K562 (cell line): ENCODE results near the gene MOB3C. TPM values are rescaled to one million over a fixed set of nuclear protein-coding genes. Genes with fewer than 3 reads are reported as not detected.

Experiments used
- ATAC-seq: fragments of 200-7000 bp; cut with Tn5 transposase; 3 replicates; pipeline ENCODE4 v1.9.1; 2020; ENCODE audit warnings: moderate library complexity
- BruUV-seq: library from RNA; stranded (reverse); fragments of 400-500 nt; replicated peaks from 2 replicates; lab custom pipeline; 2021; lab: Mats Ljungman, UMichigan
- CTCF ChIA-PET: fragments of 300-600 bp; formaldehyde crosslinking; extraction: SDS; loops from one replicate; lab custom pipeline; 2021; ENCODE audit warnings: low intra/inter-chr PET ratio; lab: Yijun Ruan, JAX
- POLR2A ChIA-PET: fragments of 300-600, 350-650 bp; sonication (Branson Sonifier 250); formaldehyde crosslinking; extraction: SDS; loops from one replicate; lab custom pipeline; 2021; ENCODE audit warnings: antibody characterized with exemption, inconsistent platforms; lab: Yijun Ruan, JAX
- DNase-seq, 4 experiments: peaks; one replicate each; pipeline versions ENCODE4 v3.0.0 to v3.0.0-alpha.2; 2011 to 2018; ENCODE audit warnings: low spot score in 3 of 4, mixed read lengths in 3 of 4; ENCODE audit errors: extremely low read depth in 1 of 4
- FAIRE-seq: peaks from 2 replicates; lab custom pipeline; 2011; peaks lifted over from hg19 to GRCh38; lab: Jason Lieb, UNC
- H2AFZ ChIP-seq: 2 replicates; pipeline ENCODE4 v1.6.0; 2011; ENCODE audit warnings: low read depth, low read length, control low read depth, inconsistent platforms
- H3K27ac ChIP-seq: fragments of 200-600 bp; 3 replicates; pipeline ENCODE4 v1.8.0; 2011; ENCODE audit warnings: low read depth, mild to moderate bottlenecking, control low read depth, inconsistent platforms, low read length, moderate library complexity, mixed read lengths; ENCODE audit errors: extremely low read depth
- H3K27me3 ChIP-seq, 2 experiments: fragments of 300-600 bp in 1 of 2; 2 replicates in 1 of 2; 3 replicates in 1 of 2; pipeline versions ENCODE4 v1.6.0 to v1.8.0; 2011; ENCODE audit warnings: inconsistent platforms in 2 of 2, low read length in 2 of 2, mild to moderate bottlenecking in 1 of 2, mixed read lengths in 1 of 2, moderate library complexity in 1 of 2; ENCODE audit not compliant: control insufficient read depth in 2 of 2, insufficient read depth in 2 of 2
- H3K36me3 ChIP-seq: fragments of 300-600 bp; 3 replicates; pipeline ENCODE4 v1.8.0; 2011; ENCODE audit warnings: mild to moderate bottlenecking, low read length, inconsistent platforms; ENCODE audit not compliant: control insufficient read depth, insufficient read depth
- H3K4me1 ChIP-seq, 2 experiments: fragments of 200-600 bp in 1 of 2; replicated peaks in 1 of 2; 2 replicates in 1 of 2; 3 replicates in 1 of 2; pipeline versions ENCODE4 v1.5.1 to v1.8.0; 2011; ENCODE audit warnings: inconsistent platforms in 2 of 2, low read length in 2 of 2, mild to moderate bottlenecking in 1 of 2, mixed read lengths in 1 of 2, moderate library complexity in 1 of 2; ENCODE audit not compliant: control insufficient read depth in 2 of 2, insufficient read depth in 2 of 2
- H3K4me2 ChIP-seq: 2 replicates; pipeline ENCODE4 v1.6.1; 2011; ENCODE audit warnings: low read length, control low read depth, inconsistent platforms, mixed read lengths; ENCODE audit not compliant: insufficient read depth
- H3K4me3 ChIP-seq: fragments of 200-600 bp; sonication (generic), shearing (Covaris generic); 2 replicates; pipeline ENCODE4 v1.5.1; 2016; ENCODE audit warnings: control low read depth, inconsistent platforms
- H3K79me2 ChIP-seq: fragments of 200-600 bp; 3 replicates; pipeline ENCODE4 v1.8.0; 2011; ENCODE audit warnings: low read length, inconsistent platforms; ENCODE audit not compliant: control insufficient read depth, insufficient read depth
- H3K9ac ChIP-seq, 2 experiments: 2 replicates each; pipeline versions ENCODE4 v1.6.0 to v1.6.1; 2011; ENCODE audit warnings: low read depth in 2 of 2, low read length in 2 of 2, control low read depth in 1 of 2, inconsistent platforms in 1 of 2, mild to moderate bottlenecking in 1 of 2, mixed read lengths in 1 of 2; ENCODE audit not compliant: insufficient read depth in 1 of 2
- H3K9me1 ChIP-seq: one replicate; pipeline ENCODE4 v1.6.0; 2011; ENCODE audit warnings: inconsistent platforms, mild to moderate bottlenecking, low read length, moderate library complexity; ENCODE audit not compliant: control insufficient read depth, insufficient read depth
- H3K9me3 ChIP-seq: replicated peaks from 2 replicates; pipeline ENCODE4 v1.5.1; 2011; ENCODE audit warnings: low read depth, low read length, inconsistent platforms; ENCODE audit not compliant: control insufficient read depth, insufficient read depth
- H4K20me1 ChIP-seq: replicated peaks from 2 replicates; pipeline ENCODE4 v1.6.1; 2011; ENCODE audit warnings: low read length, inconsistent platforms, mixed read lengths; ENCODE audit not compliant: control insufficient read depth, insufficient read depth
- E4F1 ChIP-seq: fragments of 250-450 bp; sonication (Bioruptor Pico); IDR thresholded peaks from 2 replicates; pipeline ENCODE4 v1.5.0; 2021; ENCODE audit warnings: mild to moderate bottlenecking, borderline replicate concordance
- HMG20A ChIP-seq: fragments of 450-650 bp; formaldehyde crosslinking; conservative IDR thresholded peaks from 2 replicates; pipeline ENCODE4 v1.4.0; 2020; ENCODE audit warnings: mild to moderate bottlenecking, mixed read lengths
- JUND ChIP-seq, 2 experiments: IDR thresholded peaks; 2 replicates in 1 of 2; 3 replicates in 1 of 2; pipeline ENCODE4 v1.6.1; 2011; ENCODE audit warnings: borderline replicate concordance in 2 of 2, low read depth in 2 of 2, low read length in 2 of 2, improper control_type of control experiment in 1 of 2, missing biosample characterization in 1 of 2, missing genetic modification characterization in 1 of 2, missing genetic modification reagents in 1 of 2
- MCM5 ChIP-seq: fragments of 450-650 bp; IDR thresholded peaks from 2 replicates; pipeline ENCODE4 v1.6.1; 2016; ENCODE audit warnings: low read depth
- MTA2 ChIP-seq: fragments of 450-650 bp; IDR thresholded peaks from 2 replicates; pipeline ENCODE4 v1.6.1; 2016; ENCODE audit warnings: low read depth
- SIN3B ChIP-seq: fragments of 450-650 bp; IDR thresholded peaks from 2 replicates; pipeline ENCODE4 v1.6.1; 2017; ENCODE audit warnings: low read depth, mild to moderate bottlenecking, moderate library complexity
- TFAP4 ChIP-seq: sonication (generic); formaldehyde crosslinking; IDR thresholded peaks from 2 replicates; pipeline ENCODE4 v1.8.0; 2022; ENCODE audit warnings: missing genetic modification reagents, mild to moderate bottlenecking, moderate library complexity, borderline replicate concordance
- TSC22D4 ChIP-seq: fragments of 450-650 bp; IDR thresholded peaks from 2 replicates; pipeline ENCODE4 v1.6.1; 2016; ENCODE audit warnings: missing genetic modification characterization, missing biosample characterization, control low read depth
- WGBS: fragments of 100-300 bp; shearing (Covaris generic); methylation state at CpG from one replicate; pipeline ENCODE4 v1.1.6; 2016; ENCODE audit warnings: low coverage, mixed read lengths; ENCODE audit not compliant: insufficient coverage; ENCODE audit errors: missing lambda C conversion rate; 5-methylcytosine and 5-hydroxymethylcytosine counted together
- in situ Hi-C: fragments of 300-500 bp; cut with MboI; formaldehyde crosslinking; loops from 4 replicates; pipeline ENCODE4 v1.15.0; 2018; ENCODE audit warnings: inconsistent platforms, mixed read lengths
- intact Hi-C: fragments of 100-400 bp; cut with micrococcal nuclease; formaldehyde crosslinking; loops from 2 replicates; pipeline ENCODE4 v1.14.2; 2022
- polyA plus RNA-seq, 8 experiments: library from polyadenylated mRNA; depleted of rRNA in 4 of 8; stranded (reverse) in 5 of 8; unstranded in 3 of 8; fragments of >200 nt; fragmentation: Nextera tagmentation in 2 of 8; fragmentation: Illumina TruSeq in 1 of 8; extraction: Ambion mirVana in 2 of 8; extraction: Trizol in 1 of 8; gene quantifications; 2 replicates each; pipeline versions ENCODE4 v1.2.1 to v1.2.3, GENCODE V29; 2011 to 2014; ENCODE audit warnings: inconsistent platforms in 1 of 8, missing spikeins in 1 of 8
- total RNA-seq, 7 experiments: library from RNA; depleted of rRNA in 6 of 7; stranded (reverse); fragments of >200 nt in 6 of 7; fragmentation: Illumina TruSeq in 2 of 7; extraction: Trizol in 2 of 7; gene quantifications; 2 replicates each; pipeline versions ENCODE4 v1.2.1 to v1.2.3, GENCODE V29; 2011 to 2021; ENCODE audit warnings: low replicate concordance in 1 of 7
- TF ChIP-seq, protein P1 (sequence below), 2 experiments: fragments of 450-650 bp in 1 of 2; sonication (generic) in 1 of 2; formaldehyde crosslinking in 1 of 2; IDR thresholded peaks in 1 of 2; conservative IDR thresholded peaks in 1 of 2; 2 replicates each; pipeline versions ENCODE4 v1.6.1 to v1.8.1; 2016 to 2023; ENCODE audit warnings: mild to moderate bottlenecking in 2 of 2, moderate library complexity in 2 of 2, inconsistent platforms in 1 of 2, missing genetic modification reagents in 1 of 2

The MOB3C gene
- total and polyA plus RNA-seq, 9 of the 15 experiments (the other 6 are each of a cell fraction or from before 2014, with no cell fraction given): 1.0 to 7.5 (median 3.7) TPM

- Histone ChIP-seq H3K27ac (no peak overlapping the region), H4K20me1 (0 out of 2 replicates have a peak, but pooled peaks cover 4% of the 10 kb centered on the region), H3K27me3 (no peaks in the 10 kb centered on the region), H3K79me2 (no peaks in the 10 kb centered on the region), H3K9me3 (no peaks in the 10 kb centered on the region), H3K4me2 (no peak overlapping the region), H3K9me1 (no peaks in the 10 kb centered on the region), H3K9ac (no peak overlapping the region), H3K4me3 (no peak overlapping the region), H3K36me3 (peaks cover 70% of the 10 kb centered on the region), H3K4me1 (peaks cover 10 to 36% of the 10 kb centered on the region in 2 experiments; a peak in 4 of 5 replicates), H2AFZ (no peak overlapping the region)
- no TSS peak for BruUV-seq
- POLR2A ChIA-PET: no interaction called here
- CTCF ChIA-PET: no interaction called here
- no peak for FAIRE-seq
- TF ChIP-seq MCM5 (no peak), MTA2 (no peak), HMG20A (CRISPR knock-in tag) (no peak)
- in situ Hi-C loops: no loop called here
- DNase-seq: no peak
- 88% methylated on average over 12 of the region's 12 CpGs for WGBS
- intact Hi-C loops: no loop called here
- no peak for ATAC-seq
Observed at GRCh38 chr1:46585312-46585938, 31.2 kb downstream of the MOB3C start.

DNA sequence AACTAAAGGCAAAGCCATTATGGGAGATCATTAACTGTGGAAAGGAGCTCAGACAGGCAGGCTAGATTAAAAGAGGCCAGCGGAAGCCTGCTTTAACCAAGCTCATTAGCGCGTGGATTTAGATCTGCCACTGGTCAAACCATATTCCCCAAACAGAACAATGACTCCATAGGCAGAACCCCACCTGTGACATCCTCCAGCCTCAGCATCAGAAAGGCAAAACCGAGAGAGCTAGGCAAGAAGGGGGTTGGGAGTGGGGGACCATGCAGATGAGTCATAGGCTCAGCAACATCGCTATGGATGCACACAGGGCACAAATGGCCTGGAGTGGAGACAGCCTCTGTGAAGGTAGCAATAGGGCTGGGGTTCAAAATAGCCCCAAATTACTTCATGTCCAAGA lies 33.1 kb downstream of the MOB3C start:
- no peak for DNase-seq
- H3K4me2 ChIP-seq: no peak overlapping the region
- FAIRE-seq: no peak
- BruUV-seq: no TSS peak
- no peaks in the 10 kb centered on the region for H3K9me3 ChIP-seq
- intact Hi-C loops: no loop called here
- H2AFZ ChIP-seq: no peak overlapping the region
- 0 out of 2 replicates have a peak, but pooled peaks cover 4% of the 10 kb centered on the region for H4K20me1 ChIP-seq
- no peak overlapping the region for H3K4me3 ChIP-seq
- no peak overlapping the region; a peak in 1 of 4 replicates for H3K9ac ChIP-seq
- H3K4me1 ChIP-seq: peaks cover 10 to 38% of the 10 kb centered on the region in 2 experiments; a peak in 4 of 5 replicates
- no peak for ATAC-seq
- no peaks in the 10 kb centered on the region for H3K27me3 ChIP-seq
- in situ Hi-C loops: no loop called here
- peaks cover 71% of the 10 kb centered on the region for H3K36me3 ChIP-seq
- H3K9me1 ChIP-seq: no peaks in the 10 kb centered on the region
- no peaks in the 10 kb centered on the region for H3K79me2 ChIP-seq
- CTCF ChIA-PET: no interaction called here
- TF ChIP-seq E4F1 (CRISPR knock-in tag) (no peak), TSC22D4 (tag) (no peak), TFAP4 (CRISPR knock-in tag) (0 out of 2 replicates have a peak, but pooled peaks have one; percentile 1), SIN3B (no peak), JUND (IDR thresholded peaks at IDR 0.05; ENCODE audit: borderline replicate concordance, low read depth, low read length) (0 out of 2 replicates have a peak, but pooled peaks have one; percentile 16), JUND (tag; IDR thresholded peaks at IDR 0.05; ENCODE audit: borderline replicate concordance, low read depth, low read length) (no peak)
- TF ChIP-seq, protein P1, sequence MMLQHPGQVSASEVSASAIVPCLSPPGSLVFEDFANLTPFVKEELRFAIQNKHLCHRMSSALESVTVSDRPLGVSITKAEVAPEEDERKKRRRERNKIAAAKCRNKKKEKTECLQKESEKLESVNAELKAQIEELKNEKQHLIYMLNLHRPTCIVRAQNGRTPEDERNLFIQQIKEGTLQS (IDR thresholded peaks at IDR 0.05): 0 out of 2 replicates have a peak, but pooled peaks have one; percentile 18
- TF ChIP-seq, protein P1 (CRISPR knock-in tag; conservative IDR thresholded peaks at IDR 0.05): no peak
- TF ChIP-seq, all 486 proteins: peak for 3
- POLR2A ChIA-PET: interaction anchor here (0.5 to 1.8 kb wide), 6 partner anchors 11 to 106 kb away, joined by 3 to 8 read pairs (median 6); partner anchors contain the start of gene MKNK1
- 70% methylated on average over 5 of the region's 5 CpGs for WGBS
- H3K27ac ChIP-seq: no peak overlapping the region
